Smooth muscle cell (in vitro differentiated cells): ENCODE results near the gene MYH11. TPM values are rescaled to one million over a fixed set of nuclear protein-coding genes. Genes with fewer than 3 reads are reported as not detected.

Experiments used
- DNase-seq: peaks from one replicate; lab custom pipeline; 2025; ENCODE audit not compliant: unreplicated experiment; lab: John Stamatoyannopoulos, UW
- H2AFZ ChIP-seq: fragments of 200-600 bp; sonication (generic); 2 replicates; pipeline ENCODE4 v1.6.0; 2016; ENCODE audit warnings: antibody characterized with exemption, low read depth, mild to moderate bottlenecking
- H3F3A ChIP-seq: fragments of 200-600 bp; sonication (generic); 2 replicates; pipeline ENCODE4 v1.6.0; 2017; ENCODE audit warnings: antibody characterized with exemption, low read depth
- H3K27ac ChIP-seq: fragments of 200-600 bp; sonication (generic); 2 replicates; pipeline ENCODE4 v1.5.1; 2016; ENCODE audit warnings: low read depth, mild to moderate bottlenecking
- H3K27me3 ChIP-seq: fragments of 200-600 bp; sonication (generic); 2 replicates; pipeline ENCODE4 v1.6.1; 2016; ENCODE audit warnings: low read depth, mild to moderate bottlenecking
- H3K36me3 ChIP-seq: fragments of 200-600 bp; sonication (generic); 2 replicates; pipeline ENCODE4 v1.5.1; 2016; ENCODE audit warnings: low read depth
- H3K4me1 ChIP-seq: fragments of 200-600 bp; sonication (generic); 2 replicates; pipeline ENCODE4 v1.5.1; 2016; ENCODE audit warnings: low read depth
- H3K4me2 ChIP-seq: fragments of 200-600 bp; sonication (generic); 2 replicates; pipeline ENCODE4 v1.6.0; 2016; ENCODE audit warnings: mild to moderate bottlenecking
- H3K4me3 ChIP-seq: fragments of 200-600 bp; sonication (generic); 2 replicates; pipeline ENCODE4 v1.5.1; 2016; ENCODE audit warnings: mild to moderate bottlenecking
- H3K79me2 ChIP-seq: fragments of 200-600 bp; sonication (generic); 2 replicates; pipeline ENCODE4 v1.6.0; 2016; ENCODE audit warnings: low read depth, mild to moderate bottlenecking
- H3K9ac ChIP-seq: fragments of 200-600 bp; sonication (generic); 2 replicates; pipeline ENCODE4 v1.6.0; 2016; ENCODE audit warnings: low read depth
- H3K9me3 ChIP-seq: fragments of 200-600 bp; sonication (generic); replicated peaks from 2 replicates; pipeline ENCODE4 v1.5.1; 2016; ENCODE audit warnings: low read depth
- H4K20me1 ChIP-seq: fragments of 200-600 bp; sonication (generic); 2 replicates; pipeline ENCODE4 v1.6.0; 2016; ENCODE audit warnings: low read depth
- WGBS: methylation state at CpG from one replicate; pipeline ENCODE4 v1.1.7; 2016; ENCODE audit warnings: low lambda C conversion rate; 5-methylcytosine and 5-hydroxymethylcytosine counted together
- polyA plus RNA-seq: library from polyadenylated mRNA; unstranded; fragments of >200 nt; fragmentation: Nextera tagmentation; extraction: Ambion mirVana; gene quantifications from 2 replicates; pipeline ENCODE4 v1.2.1, GENCODE V29; 2016
- total RNA-seq: library from RNA; depleted of rRNA; stranded (reverse); fragments of >200 nt; gene quantifications from 2 replicates; pipeline ENCODE4 v1.2.3, GENCODE V29; 2014
- TF ChIP-seq, protein P1 (sequence below): fragments of 200-600 bp; sonication (generic); IDR thresholded peaks from 2 replicates; pipeline ENCODE4 v1.5.1; 2017; ENCODE audit warnings: borderline replicate concordance, mild to moderate bottlenecking, antibody characterized with exemption; ENCODE audit not compliant: insufficient read depth, poor library complexity, severe bottlenecking

The MYH11 gene
- total and polyA plus RNA-seq, 2 experiments from 2014 or later: 0.58 TPM; not detected in 1

DNA sequence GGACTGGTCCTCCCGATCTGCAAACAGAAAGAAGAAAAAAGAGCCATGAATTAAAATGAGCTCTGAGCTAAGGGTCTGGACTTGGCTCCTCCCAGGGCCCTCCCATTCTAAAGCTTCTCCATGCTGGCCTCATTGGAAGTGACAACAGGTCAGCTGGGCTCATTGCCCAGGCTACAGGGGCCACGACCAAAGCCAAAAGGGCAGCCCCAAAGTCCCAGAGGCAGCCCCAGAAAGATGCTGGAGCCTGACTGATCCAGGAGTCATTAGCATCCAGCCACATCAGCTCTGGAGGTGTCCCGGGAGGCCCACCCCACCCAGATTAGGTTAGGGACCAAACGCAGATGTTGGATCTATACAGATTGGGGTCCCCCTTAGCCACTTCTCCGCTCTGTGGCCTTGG is 58.2 kb downstream of the MYH11 start:
- Histone ChIP-seq H3K4me2 (no peak overlapping the region), H3K9ac (no peak overlapping the region), H3K27me3 (peaks cover 76% of the 10 kb centered on the region), H3F3A (no peaks in the 10 kb centered on the region), H3K4me3 (no peak overlapping the region), H2AFZ (no peak overlapping the region), H3K27ac (no peak overlapping the region), H3K36me3 (no peaks in the 10 kb centered on the region), H3K79me2 (no peaks in the 10 kb centered on the region), H4K20me1 (no peaks in the 10 kb centered on the region), H3K9me3 (no peaks in the 10 kb centered on the region), H3K4me1 (no peaks in the 10 kb centered on the region)
- 82% methylated on average over 5 of the region's 5 CpGs for WGBS
- TF ChIP-seq, protein P1, sequence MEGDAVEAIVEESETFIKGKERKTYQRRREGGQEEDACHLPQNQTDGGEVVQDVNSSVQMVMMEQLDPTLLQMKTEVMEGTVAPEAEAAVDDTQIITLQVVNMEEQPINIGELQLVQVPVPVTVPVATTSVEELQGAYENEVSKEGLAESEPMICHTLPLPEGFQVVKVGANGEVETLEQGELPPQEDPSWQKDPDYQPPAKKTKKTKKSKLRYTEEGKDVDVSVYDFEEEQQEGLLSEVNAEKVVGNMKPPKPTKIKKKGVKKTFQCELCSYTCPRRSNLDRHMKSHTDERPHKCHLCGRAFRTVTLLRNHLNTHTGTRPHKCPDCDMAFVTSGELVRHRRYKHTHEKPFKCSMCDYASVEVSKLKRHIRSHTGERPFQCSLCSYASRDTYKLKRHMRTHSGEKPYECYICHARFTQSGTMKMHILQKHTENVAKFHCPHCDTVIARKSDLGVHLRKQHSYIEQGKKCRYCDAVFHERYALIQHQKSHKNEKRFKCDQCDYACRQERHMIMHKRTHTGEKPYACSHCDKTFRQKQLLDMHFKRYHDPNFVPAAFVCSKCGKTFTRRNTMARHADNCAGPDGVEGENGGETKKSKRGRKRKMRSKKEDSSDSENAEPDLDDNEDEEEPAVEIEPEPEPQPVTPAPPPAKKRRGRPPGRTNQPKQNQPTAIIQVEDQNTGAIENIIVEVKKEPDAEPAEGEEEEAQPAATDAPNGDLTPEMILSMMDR: no peak
- no peak for DNase-seq

DNA sequence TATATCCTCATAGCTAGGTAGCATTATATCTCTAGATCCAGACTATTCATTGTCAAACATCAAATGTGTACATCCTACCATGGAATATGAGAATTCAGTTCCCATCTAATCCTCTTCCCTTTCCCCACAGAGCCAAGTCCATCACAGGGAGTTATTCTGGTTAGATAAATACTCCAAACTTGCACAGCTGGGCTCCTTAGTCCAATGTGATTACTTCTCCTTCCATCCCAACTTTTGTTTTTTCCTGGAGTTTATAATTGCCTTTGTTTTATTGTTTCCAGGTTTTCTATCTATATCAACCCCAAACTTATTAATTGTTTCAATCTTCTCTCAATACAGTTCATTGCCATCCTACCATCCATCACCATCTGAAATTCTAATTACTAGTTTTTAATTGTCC is 59.9 kb downstream of the MYH11 start:
- H3K27ac ChIP-seq: no peak overlapping the region

DNA sequence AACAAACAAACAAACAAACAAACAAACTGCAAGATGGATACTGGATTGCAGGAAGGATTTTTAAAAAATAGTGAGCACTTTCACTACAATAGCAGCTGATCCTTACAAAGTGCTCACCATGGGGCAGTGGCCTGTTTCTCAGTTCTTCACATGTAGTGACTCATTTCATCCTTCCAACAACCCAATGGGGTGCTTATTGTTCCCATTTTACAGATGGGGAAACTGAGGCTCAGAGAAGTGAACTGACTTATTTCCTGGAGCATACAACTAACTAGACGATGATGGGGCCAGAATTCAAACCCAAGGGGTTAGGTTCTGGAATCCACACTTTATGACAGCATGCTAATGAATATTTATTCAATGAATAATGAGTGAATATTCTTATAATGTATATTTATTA is 61.2 kb downstream of the MYH11 start:
- WGBS: 81% methylated on average over 1 of the region's 1 CpG
- DNase-seq: no peak

More for the DNA sequence above, 59.9 kb downstream of the MYH11 start:
- Histone ChIP-seq H3K4me2 (no peak overlapping the region), H3K9me3 (no peaks in the 10 kb centered on the region), H2AFZ (no peak overlapping the region), H3F3A (no peaks in the 10 kb centered on the region), H4K20me1 (no peaks in the 10 kb centered on the region), H3K4me1 (no peaks in the 10 kb centered on the region), H3K36me3 (no peaks in the 10 kb centered on the region), H3K27me3 (peaks cover 58% of the 10 kb centered on the region), H3K79me2 (no peaks in the 10 kb centered on the region), H3K9ac (no peak overlapping the region), H3K4me3 (no peak overlapping the region)
- TF ChIP-seq, protein P1: no peak
- DNase-seq: no peak

DNA sequence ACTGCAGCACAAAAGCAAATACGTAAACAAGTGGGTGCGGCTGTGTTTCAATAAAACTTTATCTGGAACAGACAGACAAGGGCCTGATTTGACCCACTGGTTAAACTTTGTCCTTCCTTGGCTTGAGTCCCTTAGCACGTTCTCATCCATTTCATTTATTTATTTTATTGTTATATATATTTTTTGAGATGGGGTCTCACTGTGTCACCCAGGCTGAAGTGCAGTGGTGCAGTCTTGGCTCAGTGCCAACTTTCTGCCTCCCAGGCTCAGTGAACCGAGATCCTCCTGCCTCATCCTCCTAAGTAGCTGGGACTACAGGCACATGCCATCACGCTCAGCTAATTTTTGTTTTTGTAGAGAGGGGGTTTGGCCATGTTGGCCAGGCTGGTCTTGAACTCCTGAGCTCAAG is 64.3 kb downstream of the MYH11 start:
- no peaks in the 10 kb centered on the region for H3K9me3 ChIP-seq
- H3K27ac ChIP-seq: no peak overlapping the region
- no peaks in the 10 kb centered on the region for H3K79me2 ChIP-seq
- no peaks in the 10 kb centered on the region for H4K20me1 ChIP-seq
- H3K4me1 ChIP-seq: no peaks in the 10 kb centered on the region
- TF ChIP-seq, protein P1: no peak
- no peak overlapping the region for H3K4me3 ChIP-seq
- H3K36me3 ChIP-seq: no peaks in the 10 kb centered on the region
- 86% methylated on average over 5 of the region's 5 CpGs for WGBS
- no peak overlapping the region for H3K4me2 ChIP-seq
- no peak overlapping the region for H3K9ac ChIP-seq
- H2AFZ ChIP-seq: no peak overlapping the region
- DNase-seq: no peak
- peaks cover 39% of the 10 kb centered on the region for H3K27me3 ChIP-seq
- H3F3A ChIP-seq: no peaks in the 10 kb centered on the region

More for the DNA sequence above, 61.2 kb downstream of the MYH11 start:
- Histone ChIP-seq H3K4me3 (no peak overlapping the region), H3K9ac (no peak overlapping the region), H3K27ac (no peak overlapping the region), H3K9me3 (no peaks in the 10 kb centered on the region), H2AFZ (no peak overlapping the region), H3F3A (no peaks in the 10 kb centered on the region), H3K36me3 (no peaks in the 10 kb centered on the region), H4K20me1 (no peaks in the 10 kb centered on the region), H3K27me3 (peaks cover 51% of the 10 kb centered on the region), H3K79me2 (no peaks in the 10 kb centered on the region), H3K4me1 (no peaks in the 10 kb centered on the region), H3K4me2 (no peak overlapping the region)
- TF ChIP-seq, protein P1: no peak
